Immature natural killer cell (primary cell): Measurements from ENCODE around the gene GTF3C6. TPM values are rescaled to one million over a fixed set of nuclear protein-coding genes. Genes with fewer than 3 reads are reported as not detected.

Experiments used
- DNase-seq, 3 donors: peaks; one replicate each; pipeline ENCODE4 v3.0.0; 2022; ENCODE audit warnings: mixed read lengths in 1 of 3
- H3K27ac Mint-ChIP-seq, 6 donors: one replicate each; pipeline ENCODE4 v1.8.0; 2020; ENCODE audit warnings: mixed read lengths in 6 of 6, mild to moderate bottlenecking in 5 of 6, inconsistent platforms in 4 of 6, moderate library complexity in 3 of 6
- H3K27me3 Mint-ChIP-seq, 3 donors: one replicate each; pipeline ENCODE4 v1.8.0; 2020 to 2021; ENCODE audit warnings: low read depth in 3 of 3, mild to moderate bottlenecking in 3 of 3, mixed read lengths in 3 of 3, moderate library complexity in 3 of 3, inconsistent platforms in 1 of 3
- H3K36me3 Mint-ChIP-seq, 3 donors: one replicate each; pipeline ENCODE4 v1.8.0; 2020; ENCODE audit warnings: mixed read lengths in 3 of 3, inconsistent platforms in 2 of 3, mild to moderate bottlenecking in 2 of 3
- H3K4me1 Mint-ChIP-seq, 2 donors: one replicate each; pipeline ENCODE4 v1.8.0; 2020; ENCODE audit warnings: inconsistent platforms in 2 of 2, mild to moderate bottlenecking in 2 of 2, mixed read lengths in 2 of 2, moderate library complexity in 1 of 2
- H3K4me3 Mint-ChIP-seq, 5 donors: one replicate each; pipeline ENCODE4 v1.8.0; 2020; ENCODE audit warnings: mild to moderate bottlenecking in 5 of 5, mixed read lengths in 5 of 5, inconsistent platforms in 3 of 5, moderate library complexity in 3 of 5
- H3K9me3 Mint-ChIP-seq, 6 donors: one replicate each; pipeline ENCODE4 v1.8.0; 2020; ENCODE audit warnings: mild to moderate bottlenecking in 6 of 6, mixed read lengths in 6 of 6, inconsistent platforms in 4 of 6, moderate library complexity in 3 of 6
- polyA plus RNA-seq, 3 donors: library from polyadenylated mRNA; unstranded; fragments of 300-500 nt; fragmentation: Illumina TruSeq; gene quantifications; one replicate each; pipeline ENCODE4 v1.2.3, GENCODE V29; 2021

GTF3C6 gene
- polyA plus RNA-seq, result 100 to 1,000 TPM in 2 of 3 donors, 10 to 100 TPM in 1; 91.1 to 141 (median 120) TPM

- Mint-ChIP-seq H3K4me3 (peak within 1 kb of the TSS; percentile 92 to 98 (median 97)), H3K9me3 (no peaks in the 10 kb centered on the region), H3K27me3 (peaks cover 0 to 5% (median 0%) of the 10 kb centered on the region in 3 donors)
Observed at GRCh38 chr6:110958329-110959192, at the start of gene GTF3C6. Gene GTF3C6, plus strand, starts transcription at chr6:110958706. Its CDS starts 64 bp downstream, at chr6:110958770.

GRCh38 chr6:110930781-110931180 is 27.7 kb upstream of the GTF3C6 start:
- no peaks in the 10 kb centered on the region for H3K36me3 Mint-ChIP-seq
- DNase-seq, result no peak
- no peaks in the 10 kb centered on the region for H3K27me3 Mint-ChIP-seq
- H3K27ac Mint-ChIP-seq, result peak overlapping the region in 1 of 6 donors; percentile 19
- H3K4me3 Mint-ChIP-seq, result no peak overlapping the region
- no peaks in the 10 kb centered on the region for H3K4me1 Mint-ChIP-seq
- no peaks in the 10 kb centered on the region for H3K9me3 Mint-ChIP-seq

More at GRCh38 chr6:110958329-110959192, at the start of gene GTF3C6:
- DNase-seq, result peak; percentile 89 to 90 (median 90)
- H3K36me3 Mint-ChIP-seq, result peaks cover 4 to 18% (median 4%) of the 10 kb centered on the region in 3 donors
- H3K27ac Mint-ChIP-seq, result peak within 1 kb of the TSS; percentile 86 to 98 (median 96)
- H3K4me1 Mint-ChIP-seq, result peaks cover 18 to 34% of the 10 kb centered on the region in 2 donors

GRCh38 chr6:110933912-110934311 is 24.6 kb upstream of the GTF3C6 start:
- no peak overlapping the region for H3K4me3 Mint-ChIP-seq
- DNase-seq, result no peak
- no peaks in the 10 kb centered on the region for H3K4me1 Mint-ChIP-seq
- H3K9me3 Mint-ChIP-seq, result no peaks in the 10 kb centered on the region
- H3K27me3 Mint-ChIP-seq, result no peaks in the 10 kb centered on the region
- H3K36me3 Mint-ChIP-seq, result no peaks in the 10 kb centered on the region
- H3K27ac Mint-ChIP-seq, result no peak overlapping the region

- Mint-ChIP-seq H3K36me3 (peaks cover 0 to 2% (median 0%) of the 10 kb centered on the region in 3 donors), H3K27me3 (no peaks in the 10 kb centered on the region), H3K4me3 (no peak overlapping the region), H3K4me1 (peaks cover 4 to 5% of the 10 kb centered on the region in 2 donors), H3K9me3 (no peaks in the 10 kb centered on the region), H3K27ac (no peak overlapping the region)
- no peak for DNase-seq
Observed at GRCh38 chr6:110934381-110934898, 24.1 kb upstream of the GTF3C6 start.

GRCh38 chr6:110935171-110935570 is 23.3 kb upstream of the GTF3C6 start:
- Mint-ChIP-seq H3K4me1 (peaks cover 4 to 6% of the 10 kb centered on the region in 2 donors), H3K9me3 (no peaks in the 10 kb centered on the region), H3K27me3 (no peaks in the 10 kb centered on the region), H3K4me3 (no peak overlapping the region), H3K27ac (no peak overlapping the region), H3K36me3 (peaks cover 0 to 3% (median 0%) of the 10 kb centered on the region in 3 donors)
- no peak for DNase-seq

GRCh38 chr6:110938171-110938570 is 20.3 kb upstream of the GTF3C6 start:
- Mint-ChIP-seq H3K36me3 (peaks cover 0 to 3% (median 0%) of the 10 kb centered on the region in 3 donors), H3K27me3 (peaks cover 0 to 2% (median 0%) of the 10 kb centered on the region in 3 donors), H3K27ac (no peak overlapping the region), H3K4me3 (no peak overlapping the region), H3K4me1 (peaks cover 4 to 6% of the 10 kb centered on the region in 2 donors), H3K9me3 (no peaks in the 10 kb centered on the region)
- DNase-seq, result no peak

GRCh38 chr6:110939429-110940200 is 18.9 kb upstream of the GTF3C6 start:
- no peak overlapping the region for H3K4me3 Mint-ChIP-seq
- no peak for DNase-seq
- H3K27me3 Mint-ChIP-seq, result peaks cover 0 to 2% (median 0%) of the 10 kb centered on the region in 3 donors
- no peaks in the 10 kb centered on the region for H3K9me3 Mint-ChIP-seq
- no peak overlapping the region for H3K27ac Mint-ChIP-seq
- H3K36me3 Mint-ChIP-seq, result peaks cover 0 to 3% (median 0%) of the 10 kb centered on the region in 3 donors
- H3K4me1 Mint-ChIP-seq, result peaks cover 4 to 6% of the 10 kb centered on the region in 2 donors

GRCh38 chr6:110944681-110945151 is 13.8 kb upstream of the GTF3C6 start:
- H3K27me3 Mint-ChIP-seq, result peaks cover 0 to 2% (median 0%) of the 10 kb centered on the region in 3 donors
- no peak overlapping the region for H3K4me3 Mint-ChIP-seq
- DNase-seq, result no peak
- H3K4me1 Mint-ChIP-seq, result no peaks in the 10 kb centered on the region
- no peaks in the 10 kb centered on the region for H3K9me3 Mint-ChIP-seq
- no peak overlapping the region for H3K27ac Mint-ChIP-seq
- no peaks in the 10 kb centered on the region for H3K36me3 Mint-ChIP-seq

GRCh38 chr6:110946498-110946897 is 12.0 kb upstream of the GTF3C6 start:
- Mint-ChIP-seq H3K4me3 (no peak overlapping the region), H3K27ac (no peak overlapping the region)
- DNase-seq, result no peak

GRCh38 chr6:110949679-110950285 is 8.7 kb upstream of the GTF3C6 start:
- peak; percentile 26 to 41 (median 32) for DNase-seq
- H3K27ac Mint-ChIP-seq, result no peak overlapping the region
- no peaks in the 10 kb centered on the region for H3K36me3 Mint-ChIP-seq
- no peaks in the 10 kb centered on the region for H3K9me3 Mint-ChIP-seq
- H3K4me3 Mint-ChIP-seq, result no peak overlapping the region
- no peaks in the 10 kb centered on the region for H3K4me1 Mint-ChIP-seq
- H3K27me3 Mint-ChIP-seq, result peaks cover 0 to 3% (median 0%) of the 10 kb centered on the region in 3 donors

More at GRCh38 chr6:110946498-110946897, 12.0 kb upstream of the GTF3C6 start:
- H3K4me1 Mint-ChIP-seq, result no peaks in the 10 kb centered on the region
- H3K36me3 Mint-ChIP-seq, result no peaks in the 10 kb centered on the region
- no peaks in the 10 kb centered on the region for H3K9me3 Mint-ChIP-seq
- H3K27me3 Mint-ChIP-seq, result peaks cover 0 to 2% (median 0%) of the 10 kb centered on the region in 3 donors

GRCh38 chr6:110950440-110950839 is 8.1 kb upstream of the GTF3C6 start:
- no peaks in the 10 kb centered on the region for H3K36me3 Mint-ChIP-seq
- H3K4me1 Mint-ChIP-seq, result no peaks in the 10 kb centered on the region
- no peak overlapping the region for H3K27ac Mint-ChIP-seq
- no peak overlapping the region for H3K4me3 Mint-ChIP-seq
- no peak for DNase-seq
- no peaks in the 10 kb centered on the region for H3K9me3 Mint-ChIP-seq
- peaks cover 0 to 3% (median 0%) of the 10 kb centered on the region in 3 donors for H3K27me3 Mint-ChIP-seq

- peaks cover 0 to 3% (median 0%) of the 10 kb centered on the region in 3 donors for H3K27me3 Mint-ChIP-seq
- H3K36me3 Mint-ChIP-seq, result no peaks in the 10 kb centered on the region
- H3K4me1 Mint-ChIP-seq, result no peaks in the 10 kb centered on the region
Observed at GRCh38 chr6:110951008-110951407, 7.5 kb upstream of the GTF3C6 start.

More at GRCh38 chr6:110951008-110951407, 7.5 kb upstream of the GTF3C6 start:
- DNase-seq, result no peak
- no peak overlapping the region for H3K4me3 Mint-ChIP-seq
- no peaks in the 10 kb centered on the region for H3K9me3 Mint-ChIP-seq
- H3K27ac Mint-ChIP-seq, result no peak overlapping the region
